WTC11 (cell line): ENCODE measurements around the gene OR2A5.
"Not testable (repeated sequence)": the region's sequence is repeated elsewhere in the genome, so short reads cannot be mapped to it uniquely, and the experiment has no call there.

Source experiments
- CTCF ChIP-seq: fragments of 200-600 bp; IDR thresholded peaks from 2 replicates; pipeline ENCODE4 v1.8.0; 2022; ENCODE audit warnings: antibody characterized with exemption
- E2F1 ChIP-seq: sonication (generic); formaldehyde crosslinking; IDR thresholded peaks from 2 replicates; pipeline ENCODE4 v1.8.0; 2022; ENCODE audit warnings: mild to moderate bottlenecking, missing genetic modification reagents
- ELF4 ChIP-seq: sonication (generic); formaldehyde crosslinking; IDR thresholded peaks from 2 replicates; pipeline ENCODE4 v1.8.1; 2022; ENCODE audit warnings: low read depth, mild to moderate bottlenecking, moderate library complexity, missing genetic modification reagents
- SP1 ChIP-seq: sonication (generic); formaldehyde crosslinking; conservative IDR thresholded peaks from 2 replicates; pipeline ENCODE4 v1.8.1; 2022; ENCODE audit warnings: missing genetic modification reagents
- ZBTB21 ChIP-seq: sonication (generic); formaldehyde crosslinking; IDR thresholded peaks from 2 replicates; pipeline ENCODE4 v1.8.1; 2023; ENCODE audit warnings: mild to moderate bottlenecking, missing genetic modification reagents, borderline replicate concordance
- ZNF121 ChIP-seq: sonication (generic); formaldehyde crosslinking; IDR thresholded peaks from 2 replicates; pipeline ENCODE4 v1.8.0; 2023; ENCODE audit warnings: missing genetic modification reagents

- not testable (repeated sequence) for TF ChIP-seq ZBTB21 (CRISPR knock-in tag); CTCF; E2F1 (CRISPR knock-in tag); ELF4; ZNF121; SP1 (CRISPR knock-in tag)
Measured at GRCh38 chr7:144050884-144051283, 2.1 kb downstream of the OR2A5 start.
